Cardiac septum (tissue), 1 donor: Measurements from ENCODE around the gene SHROOM4. TPM values are rescaled to one million over a fixed set of nuclear protein-coding genes. Genes with fewer than 3 reads are reported as not detected.

ENCODE experiments used
- total RNA-seq: library from RNA; stranded (reverse); fragmentation: NEBNext Ultra II Directional; extraction: Animal tissue kit (Norgen Biotek cat#: 25700); gene quantifications from one replicate; pipeline ENCODE4 v1.2.1, GENCODE V29; 2021
- donor health status: DM: no; HTN: no; CAD: no.

SHROOM4 gene
- total RNA-seq, 1 donor from 2014 or later = 8.6 TPM

Other genes starting within 250 kb of the SHROOM4 start
- not detected for gene BMP15, start 96.5 kb upstream of the SHROOM4 start, total RNA-seq